Spleen (tissue), 7 donors: ENCODE results near the gene STX18.

ENCODE experiments used
- POLR2AphosphoS5 ChIP-seq, 3 donors: sonication (generic); formaldehyde crosslinking; IDR thresholded peaks; one replicate each; pipeline ENCODE4 v1.5.1; 2017; ENCODE audit warnings: antibody characterized with exemption in 3 of 3
- TF ChIP-seq, protein P1 (sequence below), 11 experiments: fragments of 200-600 bp in 7 of 11; fragments of 450-650 bp in 4 of 11; sonication (generic) in 4 of 11; IDR thresholded peaks in 8 of 11; conservative IDR thresholded peaks in 3 of 11; 1 replicate in 7 of 11; 2 replicates in 4 of 11; pipeline versions ENCODE4 v1.4.0 to v1.8.0; 2016 to 2021; ENCODE audit warnings: antibody characterized with exemption in 11 of 11, inconsistent platforms in 4 of 11, mild to moderate bottlenecking in 1 of 11
- donor health status: DM: no; HTN: no; CAD: no; lungs with moderate emphysema.
- donor health status: DM: no; HTN: no; CAD: no.
- donor health status: DM: no; HTN: no; CAD: no.

DNA sequence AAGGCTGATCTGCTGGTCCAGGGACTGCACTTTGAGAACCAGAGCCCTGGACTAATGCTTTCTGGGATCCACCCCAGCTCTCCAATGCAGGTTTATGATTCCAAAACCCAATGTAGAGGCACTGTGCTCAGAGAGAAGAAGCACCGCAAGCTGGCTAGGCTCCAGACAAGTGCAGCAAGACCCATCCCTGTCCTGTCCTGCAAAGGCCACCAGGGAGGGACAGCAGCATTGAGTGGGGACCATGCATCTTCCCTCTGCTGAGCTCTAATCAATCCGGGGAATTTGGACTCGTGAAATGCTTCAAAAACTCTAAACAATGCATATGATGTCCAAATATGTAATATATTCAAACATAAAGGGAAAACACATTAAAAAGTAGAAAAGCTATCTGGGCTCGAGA, 165.8 kb downstream of the STX18 start:
- no peak for TF ChIP-seq POLR2AphosphoS5 (IDR thresholded peaks at IDR 0.05)
- TF ChIP-seq, protein P1, sequence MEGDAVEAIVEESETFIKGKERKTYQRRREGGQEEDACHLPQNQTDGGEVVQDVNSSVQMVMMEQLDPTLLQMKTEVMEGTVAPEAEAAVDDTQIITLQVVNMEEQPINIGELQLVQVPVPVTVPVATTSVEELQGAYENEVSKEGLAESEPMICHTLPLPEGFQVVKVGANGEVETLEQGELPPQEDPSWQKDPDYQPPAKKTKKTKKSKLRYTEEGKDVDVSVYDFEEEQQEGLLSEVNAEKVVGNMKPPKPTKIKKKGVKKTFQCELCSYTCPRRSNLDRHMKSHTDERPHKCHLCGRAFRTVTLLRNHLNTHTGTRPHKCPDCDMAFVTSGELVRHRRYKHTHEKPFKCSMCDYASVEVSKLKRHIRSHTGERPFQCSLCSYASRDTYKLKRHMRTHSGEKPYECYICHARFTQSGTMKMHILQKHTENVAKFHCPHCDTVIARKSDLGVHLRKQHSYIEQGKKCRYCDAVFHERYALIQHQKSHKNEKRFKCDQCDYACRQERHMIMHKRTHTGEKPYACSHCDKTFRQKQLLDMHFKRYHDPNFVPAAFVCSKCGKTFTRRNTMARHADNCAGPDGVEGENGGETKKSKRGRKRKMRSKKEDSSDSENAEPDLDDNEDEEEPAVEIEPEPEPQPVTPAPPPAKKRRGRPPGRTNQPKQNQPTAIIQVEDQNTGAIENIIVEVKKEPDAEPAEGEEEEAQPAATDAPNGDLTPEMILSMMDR (IDR thresholded peaks at IDR 0.05 in 8 of 11, conservative IDR thresholded peaks at IDR 0.05 in 3 of 11) = no peak
